ENCODE measurements around the gene DOK6. TPM values are rescaled to one million over a fixed set of nuclear protein-coding genes. Genes with fewer than 3 reads are reported as not detected.

The DOK6 gene
- total RNA-seq, 2 donors from 2014 or later, result not detected

- Mint-ChIP-seq H3K27ac (peak overlapping the region; percentile 42 to 86), H3K36me3 (peaks cover 25% of the 10 kb centered on the region), H3K4me1 (ENCODE audit: low read depth in 2 of 2) (peaks cover 58 to 63% of the 10 kb centered on the region in 2 donors), H3K9me3 (peaks cover 10% of the 10 kb centered on the region), H3K4me3 (no peak overlapping the region), H3K27me3 (no peaks in the 10 kb centered on the region)
- DNase-seq (ENCODE audit: low spot score) (no peak), ATAC-seq (no peak)
These were observed 479.4 kb downstream of the DOK6 start for GRCh38 chr18:69880083-69880482.

DNA sequence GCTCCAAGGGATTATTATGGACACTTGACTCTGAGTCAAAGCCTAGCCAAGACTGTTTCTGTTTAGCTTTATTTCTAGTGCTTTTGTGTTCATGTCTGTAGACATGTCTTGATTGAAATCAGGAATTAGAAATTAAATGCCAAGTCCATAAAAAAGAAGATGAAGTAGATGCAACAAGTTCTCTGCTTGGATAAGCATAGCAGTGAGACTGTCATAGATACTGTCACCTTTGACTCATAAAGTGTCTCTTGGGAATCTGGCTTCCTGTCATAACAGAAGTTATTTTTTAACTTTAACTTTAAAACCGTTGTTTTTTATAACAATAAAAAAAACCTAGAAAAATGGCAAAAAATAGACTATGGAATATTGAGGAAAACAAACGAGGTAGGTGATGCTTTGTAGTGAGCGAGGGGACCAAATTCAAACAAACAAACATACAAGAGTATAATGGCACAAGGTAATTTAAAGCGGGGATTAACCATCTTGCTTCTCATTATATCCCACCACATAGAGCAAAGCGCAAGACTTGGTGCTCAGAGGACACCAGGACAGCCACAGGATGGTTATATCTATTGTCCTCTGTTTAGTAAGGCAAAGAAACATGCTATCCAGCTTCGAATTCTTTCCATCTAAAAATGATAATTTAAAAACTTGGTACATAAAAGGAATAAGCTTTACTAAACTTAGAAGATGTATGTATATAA is 482.4 kb downstream of the DOK6 start:
- DNase-seq (ENCODE audit: low spot score) (no peak), ATAC-seq (peak in 1 of 2 donors; percentile 61)
- Mint-ChIP-seq H3K4me1 (ENCODE audit: low read depth in 2 of 2) (peaks cover 63 to 66% of the 10 kb centered on the region in 2 donors), H3K9me3 (peaks cover 6% of the 10 kb centered on the region), H3K4me3 (peak overlapping the region; percentile 18), H3K27me3 (no peaks in the 10 kb centered on the region), H3K36me3 (peaks cover 28% of the 10 kb centered on the region), H3K27ac (peak overlapping the region; percentile 92 to 96)

DNA sequence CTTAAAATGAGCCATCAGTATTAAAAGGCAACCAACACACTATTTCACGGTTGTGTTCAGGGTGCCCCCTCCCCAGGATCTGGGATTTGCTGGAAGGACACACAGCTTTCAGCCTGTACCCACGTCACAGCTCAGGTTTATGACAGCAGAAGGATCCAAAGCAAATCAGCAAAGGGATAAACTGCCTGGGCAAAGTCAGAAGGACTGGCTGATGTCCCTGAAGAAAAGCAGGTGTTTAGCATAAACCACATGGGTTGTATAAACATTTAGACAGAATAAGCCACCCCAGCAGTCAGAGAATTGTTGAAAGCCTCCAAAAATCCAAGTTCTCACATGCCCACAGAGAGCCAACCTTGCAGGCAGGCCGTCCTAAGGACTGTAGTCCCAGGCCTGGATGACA is 483.1 kb downstream of the DOK6 start:
- Mint-ChIP-seq H3K36me3 (peaks cover 24% of the 10 kb centered on the region), H3K4me1 (ENCODE audit: low read depth in 2 of 2) (peaks cover 60 to 63% of the 10 kb centered on the region in 2 donors), H3K27ac (peak overlapping the region; percentile 92 to 96), H3K27me3 (no peaks in the 10 kb centered on the region), H3K9me3 (peaks cover 4% of the 10 kb centered on the region), H3K4me3 (peak overlapping the region; percentile 12)
- ATAC-seq (no peak), DNase-seq (ENCODE audit: low spot score) (no peak)

DNA sequence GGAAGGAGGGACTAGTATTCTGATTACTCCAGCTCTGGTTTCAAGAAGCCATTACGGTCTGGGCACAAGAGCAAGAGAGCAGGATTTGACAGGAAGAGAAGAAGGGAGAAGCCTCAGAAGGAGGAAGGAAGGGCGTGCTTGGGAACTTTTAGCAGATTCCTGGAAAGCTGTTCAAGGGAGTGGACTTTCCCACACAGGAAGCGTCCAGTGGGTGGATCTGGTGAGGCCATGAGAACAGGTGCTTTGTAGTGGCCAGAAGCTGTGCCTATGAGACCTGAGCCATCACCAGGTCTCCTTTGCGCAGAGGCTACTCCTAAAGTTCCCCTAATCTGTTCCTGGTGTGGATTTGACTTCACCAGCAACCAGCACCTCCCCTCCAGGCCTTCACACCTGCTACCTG is 484.7 kb downstream of the DOK6 start:
- H3K4me3 Mint-ChIP-seq, result peak overlapping the region; percentile 82
- H3K9me3 Mint-ChIP-seq, result no peaks in the 10 kb centered on the region
- peak overlapping the region; percentile 92 to 96 for H3K27ac Mint-ChIP-seq
- no peak for ATAC-seq
- no peaks in the 10 kb centered on the region for H3K27me3 Mint-ChIP-seq
- H3K36me3 Mint-ChIP-seq, result peaks cover 16% of the 10 kb centered on the region
- H3K4me1 Mint-ChIP-seq (ENCODE audit: low read depth in 2 of 2), result peaks cover 60 to 63% of the 10 kb centered on the region in 2 donors
- no peak for DNase-seq (ENCODE audit: low spot score)

DNA sequence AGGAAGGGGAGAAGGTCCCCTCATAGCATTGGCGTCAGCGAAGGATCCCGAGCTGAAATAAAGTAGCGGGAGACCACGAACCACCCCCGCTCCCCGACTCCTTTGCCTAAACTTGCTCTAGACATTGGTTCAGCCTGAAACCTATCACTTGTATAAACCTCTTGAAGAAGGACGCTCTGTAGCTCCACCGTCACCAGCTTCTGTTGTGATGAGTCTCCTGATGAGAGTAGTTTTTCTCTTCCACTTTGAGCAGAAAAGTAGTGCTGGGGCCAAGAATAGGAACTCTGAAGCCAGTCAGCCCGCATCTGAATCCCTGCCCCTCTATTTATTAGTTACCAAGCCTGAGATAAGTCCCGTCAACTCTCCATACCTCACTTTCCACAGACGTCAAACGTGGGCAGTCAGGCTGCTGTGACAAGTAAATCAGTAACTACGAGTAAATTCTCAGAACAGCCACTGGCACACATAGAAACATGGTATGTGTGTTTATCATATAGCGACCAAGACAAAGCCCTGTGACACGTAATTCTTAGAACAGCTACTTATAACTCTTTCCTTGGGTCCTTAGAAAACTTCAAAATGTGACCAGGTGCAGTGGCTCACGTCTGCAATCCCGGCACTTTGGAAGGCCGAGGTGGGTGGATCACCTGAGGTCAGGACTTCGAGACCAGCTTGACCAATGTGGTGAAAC is 485.3 kb downstream of the DOK6 start:
- H3K27ac Mint-ChIP-seq, result peak overlapping the region; percentile 92 to 96
- H3K9me3 Mint-ChIP-seq, result peaks cover under 1% of the 10 kb centered on the region
- peaks cover 62 to 67% of the 10 kb centered on the region in 2 donors for H3K4me1 Mint-ChIP-seq (ENCODE audit: low read depth in 2 of 2)
- DNase-seq (ENCODE audit: low spot score) (no peak), ATAC-seq (peak; percentile 57 to 90)
- H3K4me3 Mint-ChIP-seq, result peak overlapping the region; percentile 82
- H3K36me3 Mint-ChIP-seq, result peaks cover 22% of the 10 kb centered on the region
- H3K27me3 Mint-ChIP-seq, result no peaks in the 10 kb centered on the region

- Mint-ChIP-seq H3K9me3 (peaks cover 9% of the 10 kb centered on the region), H3K27ac (peak overlapping the region; percentile 23 to 96), H3K4me1 (ENCODE audit: low read depth in 2 of 2) (peaks cover 66 to 80% of the 10 kb centered on the region in 2 donors), H3K36me3 (peaks cover 34% of the 10 kb centered on the region), H3K27me3 (no peaks in the 10 kb centered on the region), H3K4me3 (peak overlapping the region; percentile 62)
- no peak for DNase-seq (ENCODE audit: low spot score)
- no peak for ATAC-seq
These were observed 486.6 kb downstream of the DOK6 start for GRCh38 chr18:69887256-69887655.

DNA sequence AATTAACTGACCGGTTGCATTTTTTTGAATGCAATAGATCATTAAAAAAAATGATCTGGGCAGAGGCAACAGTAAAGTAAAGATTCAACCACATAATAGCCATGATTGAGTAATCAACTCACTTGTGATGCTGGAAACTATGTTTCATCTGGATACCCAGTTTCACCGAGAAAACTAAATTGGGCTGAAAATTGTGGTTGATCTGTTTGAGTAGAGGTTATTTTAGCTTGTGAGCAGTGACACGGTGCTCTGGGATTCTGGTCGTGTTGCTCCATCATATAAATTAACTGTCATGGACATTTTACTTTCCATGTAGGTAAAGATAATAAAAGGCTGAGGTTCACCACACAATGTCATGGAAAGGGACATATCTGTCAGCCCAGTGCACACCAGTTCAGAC is 488.3 kb downstream of the DOK6 start:
- Mint-ChIP-seq H3K27me3 (no peaks in the 10 kb centered on the region), H3K36me3 (peaks cover 48% of the 10 kb centered on the region), H3K4me3 (peak overlapping the region; percentile 59), H3K4me1 (ENCODE audit: low read depth in 2 of 2) (peaks cover 70 to 84% of the 10 kb centered on the region in 2 donors), H3K27ac (peak overlapping the region; percentile 96 to 97), H3K9me3 (peaks cover 12% of the 10 kb centered on the region)
- peak; percentile 58 to 67 for ATAC-seq
- no peak for DNase-seq (ENCODE audit: low spot score)

GRCh38 chr18:69890558-69890957 is 489.9 kb downstream of the DOK6 start:
- ATAC-seq, result no peak
- Mint-ChIP-seq H3K27ac (peak overlapping the region; percentile 96 to 97), H3K27me3 (no peaks in the 10 kb centered on the region), H3K4me1 (ENCODE audit: low read depth in 2 of 2) (peaks cover 60 to 76% of the 10 kb centered on the region in 2 donors), H3K36me3 (peaks cover 46% of the 10 kb centered on the region), H3K9me3 (peaks cover 12% of the 10 kb centered on the region), H3K4me3 (peak overlapping the region; percentile 65)
- no peak for DNase-seq (ENCODE audit: low spot score)

DNA sequence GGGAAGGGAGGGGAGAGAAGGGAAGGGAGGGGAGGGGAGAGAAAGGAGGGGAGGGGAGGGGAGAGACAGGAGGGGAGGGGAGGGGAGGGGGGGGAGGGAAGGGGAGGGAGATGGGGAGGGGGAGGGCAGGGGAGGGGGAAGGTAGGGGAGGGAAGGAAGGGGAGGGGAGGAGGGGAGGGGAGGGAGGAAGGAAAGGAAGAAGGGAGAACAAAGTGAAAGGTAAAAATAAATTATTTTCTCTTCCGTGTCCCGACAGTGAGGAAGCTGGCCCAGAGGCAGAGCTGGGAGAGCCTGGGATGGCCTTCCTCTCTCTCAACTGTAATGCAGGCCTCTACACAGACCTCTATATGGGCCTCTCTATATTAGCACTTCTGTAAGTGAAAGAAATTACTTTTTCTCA is 493.8 kb downstream of the DOK6 start:
- DNase-seq (ENCODE audit: low spot score) (no peak), ATAC-seq (no peak)
- Mint-ChIP-seq H3K4me1 (ENCODE audit: low read depth in 2 of 2) (peaks cover 72 to 86% of the 10 kb centered on the region in 2 donors), H3K36me3 (peaks cover 44% of the 10 kb centered on the region), H3K9me3 (peaks cover 12% of the 10 kb centered on the region), H3K27ac (peak overlapping the region; percentile 96 to 97), H3K27me3 (no peaks in the 10 kb centered on the region), H3K4me3 (peak overlapping the region; percentile 90)

- H3K36me3 Mint-ChIP-seq, result peaks cover 45% of the 10 kb centered on the region
- H3K9me3 Mint-ChIP-seq, result peaks cover 17% of the 10 kb centered on the region
- H3K27me3 Mint-ChIP-seq, result no peaks in the 10 kb centered on the region
- peaks cover 70 to 85% of the 10 kb centered on the region in 2 donors for H3K4me1 Mint-ChIP-seq (ENCODE audit: low read depth in 2 of 2)
- H3K4me3 Mint-ChIP-seq, result peak overlapping the region; percentile 90
- DNase-seq (ENCODE audit: low spot score), result peak; percentile 78
- peak overlapping the region; percentile 96 to 97 for H3K27ac Mint-ChIP-seq
- ATAC-seq, result peak; percentile 43 to 52
These were observed 494.7 kb downstream of the DOK6 start for GRCh38 chr18:69895066-69896047.

DNA sequence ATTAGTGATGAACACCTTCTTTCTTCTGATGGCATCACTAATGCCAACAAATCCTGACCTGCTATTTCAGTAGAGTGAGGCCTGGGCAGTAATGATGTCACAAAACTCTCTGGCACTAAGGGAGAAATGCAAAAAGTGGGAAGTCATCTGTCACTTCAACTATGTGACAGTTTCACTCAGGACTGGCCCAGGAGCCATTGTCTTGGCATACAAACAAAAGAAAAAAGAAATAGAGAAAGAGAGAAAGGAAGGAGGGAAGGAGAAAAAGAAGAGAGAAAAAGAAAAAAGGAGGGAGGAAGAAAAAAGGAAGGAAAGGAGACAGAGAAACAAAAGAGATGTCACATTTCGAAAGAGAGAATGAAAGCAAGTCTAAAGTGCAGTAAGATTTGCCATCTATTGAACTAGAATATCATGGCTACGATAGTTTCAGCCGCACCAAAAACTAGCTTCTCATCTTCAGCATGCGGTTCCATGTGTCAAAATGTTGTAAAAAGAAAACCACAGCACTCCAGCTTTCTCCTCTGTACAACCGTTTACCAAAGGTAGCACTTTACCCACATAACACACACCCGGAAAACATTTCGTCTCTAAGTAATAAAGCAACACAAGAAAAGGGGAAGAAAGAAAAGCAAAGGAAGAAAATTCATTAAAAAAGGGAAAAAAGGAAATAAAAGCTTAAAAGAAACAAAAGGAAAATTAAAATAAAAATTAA is 496.9 kb downstream of the DOK6 start:
- H3K27me3 Mint-ChIP-seq, result no peaks in the 10 kb centered on the region
- peak overlapping the region; percentile 96 to 97 for H3K27ac Mint-ChIP-seq
- H3K36me3 Mint-ChIP-seq, result peaks cover 37% of the 10 kb centered on the region
- peak overlapping the region; percentile 90 for H3K4me3 Mint-ChIP-seq
- DNase-seq (ENCODE audit: low spot score) (no peak), ATAC-seq (peak; percentile 52 to 60)
- peaks cover 8% of the 10 kb centered on the region for H3K9me3 Mint-ChIP-seq
- H3K4me1 Mint-ChIP-seq (ENCODE audit: low read depth in 2 of 2), result peaks cover 67 to 74% of the 10 kb centered on the region in 2 donors

- Mint-ChIP-seq H3K27ac (peak overlapping the region; percentile 96 to 97), H3K4me1 (ENCODE audit: low read depth in 2 of 2) (peaks cover 68 to 74% of the 10 kb centered on the region in 2 donors), H3K27me3 (no peaks in the 10 kb centered on the region), H3K4me3 (peak overlapping the region; percentile 90), H3K36me3 (peaks cover 37% of the 10 kb centered on the region), H3K9me3 (peaks cover 8% of the 10 kb centered on the region)
- ATAC-seq (peak; percentile 21 to 43), DNase-seq (ENCODE audit: low spot score) (peak; percentile 78)
These were observed 497.7 kb downstream of the DOK6 start for GRCh38 chr18:69898241-69898861.

All from natural killer cell treated with Interleukin-12 subunit alpha and Interleukin-12 subunit beta and Interleukin-15 and Interleukin-18, amount 100 ng/mL, for 72 hours (primary cell).